ENCODE measurements around the gene EXOSC7.

DNA sequence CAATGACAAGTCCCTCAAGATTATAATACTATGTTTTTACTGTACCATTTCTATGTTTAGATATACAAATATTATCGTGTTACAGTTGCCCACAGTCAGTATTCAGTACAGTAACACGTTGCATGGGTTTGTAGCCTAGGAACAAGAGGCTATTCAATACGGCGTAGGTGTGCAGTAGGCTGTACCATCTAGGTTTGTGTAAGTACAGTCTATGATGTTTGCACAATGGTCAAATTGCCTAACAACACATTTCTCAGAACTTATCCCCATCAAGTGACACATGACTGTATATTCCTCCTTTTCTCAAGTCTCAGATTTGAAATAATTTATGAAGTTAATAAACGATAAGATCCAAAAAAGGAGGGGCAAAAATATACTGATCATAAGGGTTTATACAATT, 21.7 kb upstream of the EXOSC7 start:
- TF ChIP-seq MYC (IDR thresholded peaks at IDR 0.05; ENCODE audit: low read depth, low read length) = no peak
- TF ChIP-seq, protein P1, sequence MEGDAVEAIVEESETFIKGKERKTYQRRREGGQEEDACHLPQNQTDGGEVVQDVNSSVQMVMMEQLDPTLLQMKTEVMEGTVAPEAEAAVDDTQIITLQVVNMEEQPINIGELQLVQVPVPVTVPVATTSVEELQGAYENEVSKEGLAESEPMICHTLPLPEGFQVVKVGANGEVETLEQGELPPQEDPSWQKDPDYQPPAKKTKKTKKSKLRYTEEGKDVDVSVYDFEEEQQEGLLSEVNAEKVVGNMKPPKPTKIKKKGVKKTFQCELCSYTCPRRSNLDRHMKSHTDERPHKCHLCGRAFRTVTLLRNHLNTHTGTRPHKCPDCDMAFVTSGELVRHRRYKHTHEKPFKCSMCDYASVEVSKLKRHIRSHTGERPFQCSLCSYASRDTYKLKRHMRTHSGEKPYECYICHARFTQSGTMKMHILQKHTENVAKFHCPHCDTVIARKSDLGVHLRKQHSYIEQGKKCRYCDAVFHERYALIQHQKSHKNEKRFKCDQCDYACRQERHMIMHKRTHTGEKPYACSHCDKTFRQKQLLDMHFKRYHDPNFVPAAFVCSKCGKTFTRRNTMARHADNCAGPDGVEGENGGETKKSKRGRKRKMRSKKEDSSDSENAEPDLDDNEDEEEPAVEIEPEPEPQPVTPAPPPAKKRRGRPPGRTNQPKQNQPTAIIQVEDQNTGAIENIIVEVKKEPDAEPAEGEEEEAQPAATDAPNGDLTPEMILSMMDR (IDR thresholded peaks at IDR 0.05; ENCODE audit: extremely low read depth in 1 of 2, insufficient read depth in 1 of 2, low read depth in 1 of 2, low read length in 2 of 2) = no peak
- TF ChIP-seq POLR2A (IDR thresholded peaks at IDR 0.05; ENCODE audit: low read depth, low read length) = no peak
- TF ChIP-seq, protein P2, sequence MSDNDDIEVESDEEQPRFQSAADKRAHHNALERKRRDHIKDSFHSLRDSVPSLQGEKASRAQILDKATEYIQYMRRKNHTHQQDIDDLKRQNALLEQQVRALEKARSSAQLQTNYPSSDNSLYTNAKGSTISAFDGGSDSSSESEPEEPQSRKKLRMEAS (IDR thresholded peaks at IDR 0.05; ENCODE audit: insufficient read depth, insufficient read length) = no peak
- no peak for TF ChIP-seq JUN (IDR thresholded peaks at IDR 0.05; ENCODE audit: borderline replicate concordance, insufficient read depth, insufficient read length, low read depth)
- TF ChIP-seq EZH2 (IDR thresholded peaks at IDR 0.05; ENCODE audit: borderline replicate concordance, low read depth, low read length, severe bottlenecking) = no peak
- no peak for TF ChIP-seq POLR2AphosphoS5 (IDR thresholded peaks at IDR 0.05; ENCODE audit: insufficient read depth, low read depth, low read length)
- no peak for TF ChIP-seq FOS (IDR thresholded peaks at IDR 0.05; ENCODE audit: borderline replicate concordance, insufficient read depth, low read length)

Data from endothelial cell of umbilical vein (primary cell).